Thoracic aorta endothelial cell (primary cell): Measurements from ENCODE around the gene TAF11L11. TPM values are rescaled to one million over a fixed set of nuclear protein-coding genes. Genes with fewer than 3 reads are reported as not detected.

Experiments used
- small RNA-seq: library from RNA; depleted of rRNA; stranded (forward); fragments of <200 nt; gene quantifications from one replicate; pipeline ENCODE3, GENCODE V24; 2012
- total RNA-seq: library from RNA; depleted of rRNA; stranded (reverse); fragments of >200 nt; gene quantifications from 2 replicates; pipeline ENCODE4 v1.2.3, GENCODE V29; 2012

TAF11L11 gene
- not detected in 2 replicates for total RNA-seq

GRCh38 chr5:17603880-17604279 is at the start of gene TAF11L11:
TSS of gene TAF11L11 (plus strand) at chr5:17604183.

GRCh38 chr5:17585658-17586057 is 18.3 kb upstream of the TAF11L11 start, which contains the start of gene TAF11L7:
TSS of gene TAF11L7 (minus strand) at chr5:17585758.

GRCh38 chr5:17590860-17591259 is 13.1 kb upstream of the TAF11L11 start, which contains the start of gene TAF11L8:
TSS of gene TAF11L8 (minus strand) at chr5:17590960.

GRCh38 chr5:17594255-17594654 is 9.7 kb upstream of the TAF11L11 start, which contains the start of gene TAF11L9:
TSS of gene TAF11L9 (minus strand) at chr5:17594394.

GRCh38 chr5:17597728-17598127 is 6.3 kb upstream of the TAF11L11 start, which contains the start of gene TAF11L10:
TSS of gene TAF11L10 (minus strand) at chr5:17597828.

GRCh38 chr5:17610092-17610491 is 6.1 kb downstream of the TAF11L11 start, which contains the start of gene TAF11L12:
TSS of gene TAF11L12 (plus strand) at chr5:17610392.

GRCh38 chr5:17631788-17632187 is 27.8 kb downstream of the TAF11L11 start, which contains the start of gene TAF11L13:
TSS of gene TAF11L13 (plus strand) at chr5:17632088.

GRCh38 chr5:17634160-17634559 is 30.2 kb downstream of the TAF11L11 start, which contains the start of gene TAF11L14:
TSS of gene TAF11L14 (plus strand) at chr5:17634460.

Small RNAs within 50 kb of the gene (small RNA-seq; reads per million reads assigned to genes)
- gene AC233724.1: not detected
- gene AC233724.2: not detected
- gene AC233724.3: not detected
- not detected for gene AC233724.4
- gene AC233724.6: not detected
- not detected for gene AC233724.7

Other genes starting within 250 kb of the TAF11L11 start
- gene TAF11L2, start 106.0 kb upstream of the TAF11L11 start, total RNA-seq: not detected in 2 replicates
- not detected in 2 replicates for gene TAF11L3, start 85.8 kb upstream of the TAF11L11 start, total RNA-seq
- not detected in 2 replicates for gene TAF11L4, start 82.4 kb upstream of the TAF11L11 start, total RNA-seq
- not detected in 2 replicates for gene TAF11L5, start 78.9 kb upstream of the TAF11L11 start, total RNA-seq
- gene TAF11L6, start 75.5 kb upstream of the TAF11L11 start, total RNA-seq: not detected in 2 replicates
- not detected in 2 replicates for gene TAF11L7, start 18.4 kb upstream of the TAF11L11 start, total RNA-seq
- gene TAF11L8, start 13.2 kb upstream of the TAF11L11 start, total RNA-seq: not detected in 2 replicates
- gene TAF11L9, start 9.8 kb upstream of the TAF11L11 start, total RNA-seq: not detected in 2 replicates
- gene TAF11L10, start 6.4 kb upstream of the TAF11L11 start, total RNA-seq: not detected in 2 replicates
- gene TAF11L12, start 6.2 kb downstream of the TAF11L11 start, total RNA-seq: not detected in 2 replicates
- not detected in 2 replicates for gene TAF11L13, start 27.9 kb downstream of the TAF11L11 start, total RNA-seq
- not detected in 2 replicates for gene TAF11L14, start 30.3 kb downstream of the TAF11L11 start, total RNA-seq